Psoas muscle (tissue), 8 donors: ENCODE data around the gene RTEL1. TPM values are rescaled to one million over a fixed set of nuclear protein-coding genes. Genes with fewer than 3 reads are reported as not detected.
"Not testable (repeated sequence)": the region's sequence is repeated elsewhere in the genome, so short reads cannot be mapped to it uniquely, and the experiment has no call there.

ENCODE experiments used
- ATAC-seq, 4 donors: fragments of 200-7000 bp; cut with Tn5 transposase; one replicate each; pipeline ENCODE4 v1.9.1; 2020; ENCODE audit warnings: moderate library complexity in 3 of 4, mild to moderate bottlenecking in 2 of 4
- DNase-seq, 2 donors: peaks; one replicate each; pipeline ENCODE4 v3.0.0-alpha.2; 2020
- H3K27ac ChIP-seq: fragments of 200-600 bp; one replicate; pipeline ENCODE4 v1.8.0; 2022
- H3K27me3 ChIP-seq, 3 donors: fragments of 200-600 bp in 1 of 3; one replicate each; pipeline versions ENCODE4 v1.6.1 to v1.8.0; 2013 to 2022; ENCODE audit warnings: low read length in 2 of 3, mild to moderate bottlenecking in 2 of 3, moderate library complexity in 1 of 3; ENCODE audit not compliant: insufficient read depth in 3 of 3
- H3K36me3 ChIP-seq, 2 donors: fragments of 200-600 bp in 1 of 2; one replicate each; pipeline versions ENCODE4 v1.6.1 to v1.8.0; 2013 to 2022; ENCODE audit warnings: low read depth in 1 of 2, mild to moderate bottlenecking in 1 of 2, moderate library complexity in 1 of 2; ENCODE audit not compliant: insufficient read depth in 1 of 2
- H3K4me1 ChIP-seq: fragments of 200-600 bp; one replicate; pipeline ENCODE4 v1.8.0; 2022
- H3K4me3 ChIP-seq: fragments of 200-600 bp; one replicate; pipeline ENCODE4 v1.8.0; 2022; ENCODE audit warnings: mild to moderate bottlenecking
- H3K9me3 ChIP-seq: fragments of 200-600 bp; one replicate; pipeline ENCODE4 v1.8.0; 2022
- WGBS, 3 donors: extraction: QIAGEN DNeasy Blood & Tissue Kit; methylation state at CpG; one replicate each; pipeline versions ENCODE4 v1.1.6 to v1.1.7; 2013; 5-methylcytosine and 5-hydroxymethylcytosine counted together
- intact Hi-C, 2 donors: fragments of 100-400 bp; cut with DNase I; formaldehyde crosslinking; loops; one replicate each; pipeline versions ENCODE4 v1.11.0 to v1.14.2; 2022
- polyA plus RNA-seq, 3 donors: library from polyadenylated mRNA; stranded (reverse); fragments of 200-250 nt; gene quantifications; one replicate each; pipeline ENCODE4 v1.2.3, GENCODE V29; 2013
- total RNA-seq, 4 donors: library from RNA; stranded (reverse); fragmentation: NEBNext Ultra II Directional in 2 of 4; extraction: Animal tissue kit (Norgen Biotek cat#: 25700) in 2 of 4; gene quantifications; one replicate each; pipeline versions ENCODE4 v1.2.1 to v1.2.4, GENCODE V29; 2021 to 2023
- TF ChIP-seq, protein P1 (sequence below): fragments of 200-600 bp; IDR thresholded peaks from one replicate; pipeline ENCODE4 v1.8.0; 2022; ENCODE audit warnings: antibody characterized with exemption
- donor health status: healthy with polysubstance abuse.
- donor health status: DM: no; HTN: no; CAD: no; lungs with moderate emphysema.
- donor health status: Bipolar disorder and iron deficiency.
- donor health status: healthy.
- donor health status: DM: yes; HTN: yes; CAD: no.
- donor health status: DM: no; HTN: no; CAD: no.
- donor health status: DM: no; HTN: no; CAD: no.
- donor health status: DM: yes; HTN: yes; CAD: no.

Gene RTEL1
- total and polyA plus RNA-seq, 7 donors: 5.2 to 17.5 (median 9.2) TPM

DNA sequence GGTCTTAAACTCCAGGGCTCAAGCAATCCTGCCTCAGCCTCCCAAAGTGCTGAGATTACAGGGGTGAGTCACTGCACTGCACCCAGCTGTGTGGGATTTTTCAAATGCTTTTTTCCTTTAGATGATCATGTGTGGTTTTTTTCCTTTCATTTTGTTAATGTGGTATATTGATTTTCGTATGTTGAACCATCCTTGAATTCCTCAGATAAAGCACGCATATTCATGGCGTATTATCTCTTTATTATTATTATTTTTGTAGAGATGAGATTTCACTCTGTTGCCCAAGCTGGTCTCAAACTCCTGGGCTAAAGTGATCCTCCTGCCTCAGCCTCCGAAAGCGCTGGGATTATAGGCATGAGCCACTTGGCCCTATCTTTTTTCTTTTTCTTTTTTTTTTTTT lies 56.7 kb downstream of the RTEL1 start:
- no peaks in the 10 kb centered on the region for H3K27me3 ChIP-seq
- ATAC-seq (no peak), DNase-seq (no peak)
- intact Hi-C loops: no loop called here
- peaks cover 3 to 76% of the 10 kb centered on the region in 2 donors for H3K36me3 ChIP-seq
- H3K4me3 ChIP-seq: no peak overlapping the region
- H3K4me1 ChIP-seq: no peaks in the 10 kb centered on the region
- TF ChIP-seq, protein P1, sequence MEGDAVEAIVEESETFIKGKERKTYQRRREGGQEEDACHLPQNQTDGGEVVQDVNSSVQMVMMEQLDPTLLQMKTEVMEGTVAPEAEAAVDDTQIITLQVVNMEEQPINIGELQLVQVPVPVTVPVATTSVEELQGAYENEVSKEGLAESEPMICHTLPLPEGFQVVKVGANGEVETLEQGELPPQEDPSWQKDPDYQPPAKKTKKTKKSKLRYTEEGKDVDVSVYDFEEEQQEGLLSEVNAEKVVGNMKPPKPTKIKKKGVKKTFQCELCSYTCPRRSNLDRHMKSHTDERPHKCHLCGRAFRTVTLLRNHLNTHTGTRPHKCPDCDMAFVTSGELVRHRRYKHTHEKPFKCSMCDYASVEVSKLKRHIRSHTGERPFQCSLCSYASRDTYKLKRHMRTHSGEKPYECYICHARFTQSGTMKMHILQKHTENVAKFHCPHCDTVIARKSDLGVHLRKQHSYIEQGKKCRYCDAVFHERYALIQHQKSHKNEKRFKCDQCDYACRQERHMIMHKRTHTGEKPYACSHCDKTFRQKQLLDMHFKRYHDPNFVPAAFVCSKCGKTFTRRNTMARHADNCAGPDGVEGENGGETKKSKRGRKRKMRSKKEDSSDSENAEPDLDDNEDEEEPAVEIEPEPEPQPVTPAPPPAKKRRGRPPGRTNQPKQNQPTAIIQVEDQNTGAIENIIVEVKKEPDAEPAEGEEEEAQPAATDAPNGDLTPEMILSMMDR: no peak
- no peak overlapping the region for H3K27ac ChIP-seq
- WGBS, 3 donors: 97 to 98% (median 98%) methylated on average over 5 of the region's 5 CpGs
- H3K9me3 ChIP-seq: peaks cover 6% of the 10 kb centered on the region

GRCh38 chr20:63718996-63719395 lies 60.9 kb downstream of the RTEL1 start:
- Histone ChIP-seq H3K4me1 (no peaks in the 10 kb centered on the region), H3K27me3 (no peaks in the 10 kb centered on the region), H3K9me3 (peaks cover 6% of the 10 kb centered on the region), H3K36me3 (peaks cover 0 to 54% of the 10 kb centered on the region in 2 donors), H3K4me3 (no peak overlapping the region), H3K27ac (no peak overlapping the region)
- ATAC-seq (no peak), DNase-seq (no peak)
- WGBS, 3 donors: 99 to 100% (median 100%) methylated on average over 1 to 2 of the region's 2 CpGs
- TF ChIP-seq, protein P1: no peak
- intact Hi-C loops: no loop called here

GRCh38 chr20:63722967-63723622 lies 65.0 kb downstream of the RTEL1 start:
- H3K27ac ChIP-seq, intact Hi-C loops, H3K27me3 ChIP-seq, H3K9me3 ChIP-seq, H3K4me3 ChIP-seq, H3K4me1 ChIP-seq, ATAC-seq, DNase-seq: not testable (repeated sequence)
- WGBS, 3 donors: 53 to 62% (median 60%) methylated on average over 2 of the region's 2 CpGs
- peaks cover 0 to 29% of the 10 kb centered on the region in 2 donors for H3K36me3 ChIP-seq

- peaks cover 0 to 19% of the 10 kb centered on the region in 2 donors for H3K36me3 ChIP-seq
- H3K4me1 ChIP-seq, DNase-seq, H3K4me3 ChIP-seq, H3K27me3 ChIP-seq, intact Hi-C loops, H3K9me3 ChIP-seq, H3K27ac ChIP-seq, ATAC-seq: not testable (repeated sequence)
- WGBS, 3 donors: 92 to 94% (median 94%) methylated on average over 18 of the region's 18 CpGs
These were observed 72.1 kb downstream of the RTEL1 start for GRCh38 chr20:63730189-63730733.

DNA sequence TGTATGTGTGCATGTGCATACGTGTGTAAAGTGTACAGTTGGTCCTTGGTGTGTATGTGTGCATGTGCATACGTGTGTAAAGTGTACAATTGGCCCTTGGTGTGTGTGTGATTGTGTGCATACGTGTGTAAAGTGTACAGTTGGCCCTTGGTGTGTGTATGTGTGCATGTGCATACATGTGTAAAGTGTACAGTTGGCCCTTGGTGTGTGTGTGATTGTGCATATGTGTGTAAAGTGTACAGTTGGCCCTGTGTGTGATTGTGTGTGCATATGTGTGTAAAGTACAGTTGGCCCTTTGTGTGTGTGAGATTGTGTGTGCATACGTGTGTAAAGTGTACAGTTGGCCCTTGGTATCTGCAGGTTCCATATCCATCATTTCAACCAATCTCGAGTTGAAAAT lies 73.3 kb downstream of the RTEL1 start:
- intact Hi-C loops: no loop called here
- TF ChIP-seq, protein P1: no peak
- ATAC-seq (no peak), DNase-seq (no peak)
- Histone ChIP-seq H3K36me3 (peaks cover 0 to 29% of the 10 kb centered on the region in 2 donors), H3K9me3 (no peaks in the 10 kb centered on the region), H3K27me3 (no peaks in the 10 kb centered on the region), H3K4me3 (no peak overlapping the region), H3K27ac (no peak overlapping the region), H3K4me1 (no peaks in the 10 kb centered on the region)
- 70 to 92% (median 79%) methylated on average over 4 to 5 of the region's 5 CpGs for WGBS, 3 donors
